GM12878 (cell line): ENCODE results near the gene TDO2. TPM values are rescaled to one million over a fixed set of nuclear protein-coding genes. Genes with fewer than 3 reads are reported as not detected.

ENCODE experiments used
- ATAC-seq: fragments of 200-7000 bp; cut with Tn5 transposase; 3 replicates; pipeline ENCODE4 v1.9.1; 2020; ENCODE audit warnings: mild to moderate bottlenecking, moderate library complexity
- BruUV-seq: library from RNA; stranded (reverse); fragments of 400-500 nt; replicated peaks from 2 replicates; lab custom pipeline; 2021; lab: Mats Ljungman, UMichigan
- CTCF ChIA-PET: fragments of 300-600 bp; sonication (Branson Sonifier 250); formaldehyde crosslinking; extraction: SDS; loops from one replicate; lab custom pipeline; 2021; ENCODE audit warnings: inconsistent platforms; lab: Yijun Ruan, JAX
- POLR2A ChIA-PET: fragments of 350-600 bp; formaldehyde crosslinking; extraction: SDS; loops from one replicate; lab custom pipeline; 2021; ENCODE audit warnings: inconsistent platforms; lab: Charles Lee
- RAD21 ChIA-PET: fragments of 300-600 bp; sonication (Branson Sonifier 250); formaldehyde crosslinking; loops from one replicate; lab custom pipeline; 2023; ENCODE audit warnings: antibody characterized with exemption; ENCODE audit not compliant: unreplicated experiment; lab: Charles Lee
- SMC1A ChIA-PET: fragments of 300-600 bp; sonication (Branson Sonifier 250); formaldehyde crosslinking; loops from one replicate; lab custom pipeline; 2023; ENCODE audit not compliant: unreplicated experiment, uncharacterized antibody; lab: Charles Lee
- DNase-seq: peaks from one replicate; pipeline ENCODE4 v3.0.0-alpha.2; 2011; ENCODE audit warnings: low read depth, low spot score
- FAIRE-seq: peaks from 3 replicates; lab custom pipeline; 2011; peaks lifted over from hg19 to GRCh38; lab: Jason Lieb, UNC
- H2AFZ ChIP-seq: 2 replicates; pipeline ENCODE4 v1.6.0; 2011; ENCODE audit warnings: low read depth, low read length, control low read depth; ENCODE audit not compliant: control insufficient read depth
- H3K27ac ChIP-seq: 2 replicates; pipeline ENCODE4 v1.5.1; 2011; ENCODE audit warnings: control low read depth; ENCODE audit not compliant: control insufficient read depth, insufficient read depth
- H3K27me3 ChIP-seq, 2 experiments: replicated peaks in 1 of 2; 2 replicates each; pipeline versions ENCODE4 v1.6.0 to v1.6.1; 2011; ENCODE audit warnings: low read length in 1 of 2; ENCODE audit not compliant: control insufficient read depth in 2 of 2, insufficient read depth in 2 of 2
- H3K36me3 ChIP-seq, 2 experiments: 2 replicates each; pipeline ENCODE4 v1.5.1; 2011; ENCODE audit warnings: low read length in 1 of 2; ENCODE audit not compliant: control insufficient read depth in 2 of 2, insufficient read depth in 2 of 2
- H3K4me1 ChIP-seq: 2 replicates; pipeline ENCODE4 v1.6.1; 2011; ENCODE audit warnings: mild to moderate bottlenecking, low read length, moderate library complexity, mixed read lengths; ENCODE audit not compliant: control insufficient read depth, insufficient read depth
- H3K4me2 ChIP-seq: 2 replicates; pipeline ENCODE4 v1.6.0; 2011; ENCODE audit warnings: control low read depth; ENCODE audit not compliant: control insufficient read depth, insufficient read depth
- H3K4me3 ChIP-seq: fragments of 200-600 bp; sonication (generic); 2 replicates; pipeline ENCODE4 v1.5.1; 2016
- H3K79me2 ChIP-seq: 2 replicates; pipeline ENCODE4 v1.6.0; 2011; ENCODE audit warnings: low read length; ENCODE audit not compliant: control insufficient read depth, insufficient read depth
- H3K9ac ChIP-seq: 2 replicates; pipeline ENCODE4 v1.8.0; 2011; ENCODE audit warnings: low read length, control low read depth, mixed read lengths; ENCODE audit not compliant: control insufficient read depth, insufficient read depth
- H3K9me3 ChIP-seq: replicated peaks from 3 replicates; pipeline ENCODE4 v1.5.1; 2011; ENCODE audit warnings: mild to moderate bottlenecking, low read length; ENCODE audit not compliant: control insufficient read depth, insufficient read depth
- H4K20me1 ChIP-seq: 2 replicates; pipeline ENCODE4 v1.6.0; 2011; ENCODE audit not compliant: control insufficient read depth, insufficient read depth
- CHD4 ChIP-seq: fragments of 200-600 bp; sonication (generic); IDR thresholded peaks from 2 replicates; pipeline ENCODE4 v1.6.1; 2016; ENCODE audit warnings: mild to moderate bottlenecking
- EP300 ChIP-seq, 2 experiments: fragments of 150-350 bp in 1 of 2; IDR thresholded peaks; 2 replicates each; pipeline ENCODE4 v1.6.1; 2011 to 2012; ENCODE audit warnings: low read depth in 2 of 2, low read length in 2 of 2, borderline replicate concordance in 1 of 2, improper control_type of control experiment in 1 of 2, inconsistent platforms in 1 of 2; ENCODE audit not compliant: control insufficient read depth in 1 of 2
- ETV6 ChIP-seq, 2 experiments: fragments of 450-650 bp in 1 of 2; IDR thresholded peaks in 1 of 2; conservative IDR thresholded peaks in 1 of 2; 2 replicates each; pipeline ENCODE4 v1.6.1; 2014; ENCODE audit warnings: antibody characterized with exemption in 1 of 2, borderline replicate concordance in 1 of 2, low read depth in 1 of 2, mild to moderate bottlenecking in 1 of 2, moderate library complexity in 1 of 2
- GATAD2B ChIP-seq: fragments of 450-650 bp; conservative IDR thresholded peaks from 2 replicates; pipeline ENCODE4 v1.6.1; 2017; ENCODE audit warnings: low read depth, mild to moderate bottlenecking, moderate library complexity
- HCFC1 ChIP-seq: fragments of 150-350 bp; IDR thresholded peaks from 2 replicates; pipeline ENCODE4 v1.6.1; 2014; ENCODE audit warnings: low read length
- HDGF ChIP-seq: fragments of 450-650 bp; IDR thresholded peaks from 2 replicates; pipeline ENCODE4 v1.6.1; 2016; ENCODE audit warnings: antibody characterized with exemption
- IKZF2 ChIP-seq, 2 experiments: fragments of 450-650 bp; IDR thresholded peaks; 2 replicates each; pipeline ENCODE4 v1.6.1; 2017; ENCODE audit warnings: mild to moderate bottlenecking in 2 of 2, moderate library complexity in 2 of 2
- KLF5 ChIP-seq: fragments of 450-650 bp; IDR thresholded peaks from 2 replicates; pipeline ENCODE4 v1.6.1; 2014; ENCODE audit warnings: mild to moderate bottlenecking; ENCODE audit not compliant: partially characterized antibody
- MYB ChIP-seq: fragments of 150-350 bp; IDR thresholded peaks from 2 replicates; pipeline ENCODE4 v1.6.1; 2014; ENCODE audit warnings: mild to moderate bottlenecking, low read depth, low read length, borderline replicate concordance
- PAX8 ChIP-seq: fragments of 450-650 bp; IDR thresholded peaks from 2 replicates; pipeline ENCODE4 v1.6.1; 2017; ENCODE audit warnings: mild to moderate bottlenecking, moderate library complexity
- SRF ChIP-seq, 2 experiments: IDR thresholded peaks; 2 replicates each; pipeline ENCODE4 v1.6.1; 2011; ENCODE audit warnings: low read depth in 2 of 2, low read length in 2 of 2, mild to moderate bottlenecking in 1 of 2, moderate library complexity in 1 of 2
- YBX1 ChIP-seq: fragments of 450-650 bp; IDR thresholded peaks from 2 replicates; pipeline ENCODE4 v1.6.1; 2016; ENCODE audit warnings: antibody characterized with exemption
- ZNF622 ChIP-seq: fragments of 450-650 bp; IDR thresholded peaks from 2 replicates; pipeline ENCODE4 v1.6.1; 2017; ENCODE audit warnings: mild to moderate bottlenecking, inconsistent platforms
- WGBS: methylation state at CpG from one replicate; pipeline ENCODE4 v1.1.6; 2016; ENCODE audit warnings: low lambda C conversion rate; ENCODE audit not compliant: insufficient replicate concordance, insufficient coverage; ENCODE audit errors: missing lambda C conversion rate; 5-methylcytosine and 5-hydroxymethylcytosine counted together
- in situ Hi-C: fragments of 300-500 bp; cut with MboI; formaldehyde crosslinking; loops from 9 replicates; pipeline ENCODE4 v1.14.3; 2018; ENCODE audit warnings: mixed read lengths
- intact Hi-C: fragments of 100-400 bp; cut with micrococcal nuclease; formaldehyde crosslinking; loops from one replicate; pipeline ENCODE4 v1.14.2; 2022; ENCODE audit not compliant: unreplicated experiment
- polyA plus RNA-seq, 11 experiments: library from polyadenylated mRNA; depleted of rRNA in 4 of 11; unstranded in 6 of 11; stranded (reverse) in 5 of 11; fragments of >200 nt; fragmentation: Nextera tagmentation in 4 of 11; fragmentation: Illumina TruSeq in 1 of 11; extraction: Ambion mirVana in 4 of 11; extraction: Trizol in 1 of 11; gene quantifications; 1 replicate in 1 of 11; 2 replicates in 10 of 11; pipeline versions ENCODE4 v1.2.1 to v1.2.3, GENCODE V29; 2011 to 2016; ENCODE audit warnings: inconsistent platforms in 2 of 11, missing spikeins in 2 of 11, low read depth in 1 of 11
- total RNA-seq, 4 experiments: library from RNA; depleted of rRNA in 3 of 4; stranded (reverse); fragments of >200 nt in 3 of 4; fragmentation: Illumina TruSeq in 1 of 4; extraction: Trizol in 1 of 4; gene quantifications; 2 replicates each; pipeline versions ENCODE4 v1.2.1 to v1.2.3, GENCODE V29; 2013 to 2021
- TF ChIP-seq, protein P1 (sequence below): IDR thresholded peaks from 2 replicates; pipeline ENCODE4 v1.6.1; 2011; ENCODE audit warnings: borderline replicate concordance, low read depth, mild to moderate bottlenecking, moderate library complexity, low read length; ENCODE audit not compliant: insufficient read depth, poor library complexity, severe bottlenecking
- TF ChIP-seq, protein P2 (sequence below): fragments of 450-650 bp; IDR thresholded peaks from 2 replicates; pipeline ENCODE4 v1.6.1; 2016; ENCODE audit warnings: mild to moderate bottlenecking
- TF ChIP-seq, protein P3 (sequence below): fragments of 450-650 bp; IDR thresholded peaks from 2 replicates; pipeline ENCODE4 v1.6.1; 2014; ENCODE audit warnings: mild to moderate bottlenecking

Gene TDO2
- total and polyA plus RNA-seq, 10 of the 15 experiments (the other 5 are each of a cell fraction or from before 2014, with no cell fraction given): 0.12 to 1.5 (median 0.23) TPM; not detected in 1

DNA sequence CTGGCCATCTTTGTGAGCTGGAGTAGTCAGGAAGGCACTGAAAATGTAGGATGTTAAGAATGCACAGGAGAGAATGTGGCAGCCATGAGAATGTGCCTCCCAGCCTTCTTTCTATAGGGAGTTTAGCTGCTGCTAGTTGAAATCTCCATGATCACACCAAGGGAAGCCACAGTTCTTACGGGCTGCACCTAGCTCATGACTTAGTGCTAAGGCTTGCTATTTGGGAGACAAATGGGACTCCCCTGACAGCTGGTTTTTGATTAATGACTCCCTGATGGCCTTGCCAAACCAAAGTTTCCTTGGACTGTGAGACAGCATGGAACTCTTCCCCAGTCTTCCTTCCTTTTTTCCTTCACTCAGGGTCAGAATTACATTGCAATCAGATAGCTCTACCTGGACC, 41.0 kb downstream of the TDO2 start:
- RAD21 ChIA-PET: interaction anchor here (0.7 to 0.8 kb wide), 2 partner anchors 9 to 82 kb away, joined by 3 read pairs; partner anchors contain the start of gene CTSO
- in situ Hi-C loops: no loop called here
- no peak for FAIRE-seq

DNA sequence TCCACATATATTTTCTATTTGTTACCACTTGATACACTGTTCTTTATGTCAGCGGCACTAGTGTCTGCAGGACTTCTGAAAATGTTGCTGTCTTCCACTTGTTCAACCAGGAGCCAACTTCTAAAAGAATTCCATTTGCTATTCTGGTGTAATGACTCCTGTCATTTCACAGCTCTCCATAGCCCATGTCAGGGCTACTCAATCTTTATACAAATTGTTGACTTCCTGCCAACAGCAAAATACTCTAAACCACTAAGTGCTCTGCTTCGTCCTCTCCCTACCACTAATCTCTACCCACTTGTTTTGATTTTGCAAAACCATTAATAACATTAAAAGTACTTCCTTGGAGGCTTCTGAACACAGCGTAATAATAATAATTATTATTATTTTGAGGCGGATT, 43.0 kb downstream of the TDO2 start:
- SMC1A ChIA-PET: interaction anchor here (1.0 kb wide), 1 partner anchor 136 kb away, joined by 3 read pairs; no protein-coding TSS in a partner anchor
- intact Hi-C loops: no loop called here
- TF ChIP-seq IKZF2 (IDR thresholded peaks at IDR 0.05): no peak
- TF ChIP-seq EP300 (IDR thresholded peaks at IDR 0.05; ENCODE audit: borderline replicate concordance in 1 of 2, control insufficient read depth in 1 of 2, low read depth in 2 of 2, low read length in 2 of 2): no peak
- TF ChIP-seq SRF (IDR thresholded peaks at IDR 0.05; ENCODE audit: low read depth in 2 of 2, low read length in 2 of 2): no peak
- TF ChIP-seq, protein P1, sequence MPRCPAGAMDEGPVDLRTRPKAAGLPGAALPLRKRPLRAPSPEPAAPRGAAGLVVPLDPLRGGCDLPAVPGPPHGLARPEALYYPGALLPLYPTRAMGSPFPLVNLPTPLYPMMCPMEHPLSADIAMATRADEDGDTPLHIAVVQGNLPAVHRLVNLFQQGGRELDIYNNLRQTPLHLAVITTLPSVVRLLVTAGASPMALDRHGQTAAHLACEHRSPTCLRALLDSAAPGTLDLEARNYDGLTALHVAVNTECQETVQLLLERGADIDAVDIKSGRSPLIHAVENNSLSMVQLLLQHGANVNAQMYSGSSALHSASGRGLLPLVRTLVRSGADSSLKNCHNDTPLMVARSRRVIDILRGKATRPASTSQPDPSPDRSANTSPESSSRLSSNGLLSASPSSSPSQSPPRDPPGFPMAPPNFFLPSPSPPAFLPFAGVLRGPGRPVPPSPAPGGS: no peak
- TF ChIP-seq ZNF622: no peak
- no peak for TF ChIP-seq HCFC1
- TF ChIP-seq CHD4: no peak
- TF ChIP-seq, protein P2, sequence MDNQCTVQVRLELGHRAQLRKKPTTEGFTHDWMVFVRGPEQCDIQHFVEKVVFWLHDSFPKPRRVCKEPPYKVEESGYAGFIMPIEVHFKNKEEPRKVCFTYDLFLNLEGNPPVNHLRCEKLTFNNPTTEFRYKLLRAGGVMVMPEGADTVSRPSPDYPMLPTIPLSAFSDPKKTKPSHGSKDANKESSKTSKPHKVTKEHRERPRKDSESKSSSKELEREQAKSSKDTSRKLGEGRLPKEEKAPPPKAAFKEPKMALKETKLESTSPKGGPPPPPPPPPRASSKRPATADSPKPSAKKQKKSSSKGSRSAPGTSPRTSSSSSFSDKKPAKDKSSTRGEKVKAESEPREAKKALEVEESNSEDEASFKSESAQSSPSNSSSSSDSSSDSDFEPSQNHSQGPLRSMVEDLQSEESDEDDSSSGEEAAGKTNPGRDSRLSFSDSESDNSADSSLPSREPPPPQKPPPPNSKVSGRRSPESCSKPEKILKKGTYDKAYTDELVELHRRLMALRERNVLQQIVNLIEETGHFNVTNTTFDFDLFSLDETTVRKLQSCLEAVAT: no peak
- TF ChIP-seq, protein P3, sequence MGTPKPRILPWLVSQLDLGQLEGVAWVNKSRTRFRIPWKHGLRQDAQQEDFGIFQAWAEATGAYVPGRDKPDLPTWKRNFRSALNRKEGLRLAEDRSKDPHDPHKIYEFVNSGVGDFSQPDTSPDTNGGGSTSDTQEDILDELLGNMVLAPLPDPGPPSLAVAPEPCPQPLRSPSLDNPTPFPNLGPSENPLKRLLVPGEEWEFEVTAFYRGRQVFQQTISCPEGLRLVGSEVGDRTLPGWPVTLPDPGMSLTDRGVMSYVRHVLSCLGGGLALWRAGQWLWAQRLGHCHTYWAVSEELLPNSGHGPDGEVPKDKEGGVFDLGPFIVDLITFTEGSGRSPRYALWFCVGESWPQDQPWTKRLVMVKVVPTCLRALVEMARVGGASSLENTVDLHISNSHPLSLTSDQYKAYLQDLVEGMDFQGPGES: no peak
- TF ChIP-seq MYB: no peak
- TF ChIP-seq PAX8: no peak

More for the DNA sequence above, 41.0 kb downstream of the TDO2 start:
- 8% methylated on average over 1 of the region's 1 CpG for WGBS
- no peaks in the 10 kb centered on the region for H3K79me2 ChIP-seq
- no peaks in the 10 kb centered on the region for H3K36me3 ChIP-seq
- TF ChIP-seq HDGF (no peak), ETV6 (conservative IDR thresholded peaks at IDR 0.05 in 1 of 2, IDR thresholded peaks at IDR 0.05 in 1 of 2; ENCODE audit: borderline replicate concordance in 1 of 2, low read depth in 1 of 2) (no peak), YBX1 (no peak), KLF5 (no peak), GATAD2B (no peak)
- H3K27me3 ChIP-seq: no peaks in the 10 kb centered on the region
- no peak overlapping the region for H3K9ac ChIP-seq
- H3K27ac ChIP-seq: no peak overlapping the region
- CTCF ChIA-PET: interaction anchor here (0.5 to 2.5 kb wide), 3 partner anchors 9 to 285 kb away, joined by 3 to 15 read pairs (median 3); partner anchors contain the start of gene CTSO
- SMC1A ChIA-PET: interaction anchor here (1.0 to 2.2 kb wide), 5 partner anchors 8 to 502 kb away, joined by 3 to 11 read pairs (median 3); partner anchors contain the start of gene CTSO
- no peak overlapping the region for H3K4me3 ChIP-seq
- no peaks in the 10 kb centered on the region for H4K20me1 ChIP-seq
- H3K9me3 ChIP-seq: no peaks in the 10 kb centered on the region
- DNase-seq (no peak), ATAC-seq (no peak)
- no TSS peak for BruUV-seq
- no peak overlapping the region for H3K4me2 ChIP-seq
- intact Hi-C loops: no loop called here
- no peaks in the 10 kb centered on the region for H3K4me1 ChIP-seq
- POLR2A ChIA-PET: no interaction called here
- H2AFZ ChIP-seq: no peak overlapping the region

More for the DNA sequence above, 43.0 kb downstream of the TDO2 start:
- CTCF ChIA-PET: no interaction called here
- no peak for FAIRE-seq
- no peak overlapping the region for H3K4me3 ChIP-seq
- H3K9me3 ChIP-seq: no peaks in the 10 kb centered on the region
- H3K36me3 ChIP-seq: no peaks in the 10 kb centered on the region
- POLR2A ChIA-PET: interaction anchor here (0.6 kb wide), 1 partner anchor 510 kb away, joined by 7 read pairs; no protein-coding TSS in a partner anchor
- RAD21 ChIA-PET: no interaction called here
- no peaks in the 10 kb centered on the region for H3K27me3 ChIP-seq
- H2AFZ ChIP-seq: no peak overlapping the region
- H3K4me2 ChIP-seq: no peak overlapping the region
- in situ Hi-C loops: no loop called here
- WGBS: 48% methylated on average over 4 of the region's 4 CpGs
- BruUV-seq: no TSS peak
- ATAC-seq: no peak
- no peaks in the 10 kb centered on the region for H3K4me1 ChIP-seq
- no peaks in the 10 kb centered on the region for H4K20me1 ChIP-seq
- DNase-seq: no peak
- H3K9ac ChIP-seq: no peak overlapping the region
- H3K79me2 ChIP-seq: no peaks in the 10 kb centered on the region
- no peak overlapping the region for H3K27ac ChIP-seq
